ENCODE data around the gene GABRA5.
"Not testable (repeated sequence)": the region's sequence is repeated elsewhere in the genome, so short reads cannot be mapped to it uniquely, and the experiment has no call there.

The GABRA5 gene

GRCh38 chr15:26879706-26880105, 12.8 kb downstream of the GABRA5 start:
- DNase-seq: no peak

GRCh38 chr15:26882112-26882511, 15.2 kb downstream of the GABRA5 start:
- no peak for DNase-seq

GRCh38 chr15:26882616-26883365, 15.9 kb downstream of the GABRA5 start:
- no peak for DNase-seq

- DNase-seq: no peak
Measured at GRCh38 chr15:26883466-26883865, 16.6 kb downstream of the GABRA5 start.

- DNase-seq: no peak
Measured at GRCh38 chr15:26886566-26886965, 19.7 kb downstream of the GABRA5 start.

- no peak for DNase-seq
Measured at GRCh38 chr15:26887926-26888666, 21.2 kb downstream of the GABRA5 start.

GRCh38 chr15:26888761-26889160, 21.9 kb downstream of the GABRA5 start:
- no peak for DNase-seq

GRCh38 chr15:26889298-26889898, 22.5 kb downstream of the GABRA5 start:
- DNase-seq: peak in 1 of 2 donors; percentile 41

GRCh38 chr15:26890451-26890850, 23.6 kb downstream of the GABRA5 start:
- DNase-seq: no peak

GRCh38 chr15:26890988-26891387, 24.1 kb downstream of the GABRA5 start:
- no peak for DNase-seq

GRCh38 chr15:26891448-26892181, 24.8 kb downstream of the GABRA5 start:
- no peak for DNase-seq

- DNase-seq: no peak
Measured at GRCh38 chr15:26892182-26892518, 25.3 kb downstream of the GABRA5 start.

- DNase-seq: no peak
Measured at GRCh38 chr15:26892678-26893077, 25.8 kb downstream of the GABRA5 start.

- DNase-seq: no peak
Measured at GRCh38 chr15:26893351-26894065, 26.6 kb downstream of the GABRA5 start.

- no peak for DNase-seq
Measured at GRCh38 chr15:26894181-26894580, 27.3 kb downstream of the GABRA5 start.

GRCh38 chr15:26895346-26895745, 28.5 kb downstream of the GABRA5 start:
- DNase-seq: not testable (repeated sequence)

GRCh38 chr15:26899658-26900057, 32.8 kb downstream of the GABRA5 start:
- no peak for DNase-seq

- no peak for DNase-seq
Measured at GRCh38 chr15:26901041-26901440, 34.2 kb downstream of the GABRA5 start.

GRCh38 chr15:26910715-26911114, 43.9 kb downstream of the GABRA5 start:
- DNase-seq: no peak

GRCh38 chr15:26921433-26921832, 54.6 kb downstream of the GABRA5 start:
- no peak for DNase-seq

- no peak for DNase-seq
Measured at GRCh38 chr15:26926081-26926480, 59.2 kb downstream of the GABRA5 start.

GRCh38 chr15:26928051-26928450, 61.2 kb downstream of the GABRA5 start:
- no peak for DNase-seq

GRCh38 chr15:26929588-26929987, 62.7 kb downstream of the GABRA5 start:
- DNase-seq: no peak

Data from CD4-positive, alpha-beta T cell treated with Interleukin-4 for 1 hour (primary cell).